NCI-H69 (cell line): Measurements from ENCODE around the gene POU4F1.
"Not testable (repeated sequence)": the region's sequence is repeated elsewhere in the genome, so short reads cannot be mapped to it uniquely, and the experiment has no call there.

Experiments used
- DNase-seq: peaks from one replicate; lab custom pipeline; 2025; lab: John Stamatoyannopoulos, UW

POU4F1 gene

GRCh38 chr13:78603240-78603957 lies at the start of gene POU4F1:
TSS of gene POU4F1 (minus strand) at chr13:78603552. CDS start at chr13:78603326, 226 bp downstream.
- peak; percentile 91 for DNase-seq

GRCh38 chr13:78652651-78653050 lies 49.3 kb upstream of the POU4F1 start:
- no peak for DNase-seq

GRCh38 chr13:78650717-78651083 lies 47.3 kb upstream of the POU4F1 start:
- no peak for DNase-seq

- no peak for DNase-seq
These were observed 46.8 kb upstream of the POU4F1 start for GRCh38 chr13:78649997-78650716.

- DNase-seq = not testable (repeated sequence)
These were observed 43.8 kb upstream of the POU4F1 start for GRCh38 chr13:78647109-78647678.

- no peak for DNase-seq
These were observed 34.9 kb upstream of the POU4F1 start for GRCh38 chr13:78638216-78638615.

GRCh38 chr13:78636495-78636894 lies 33.1 kb upstream of the POU4F1 start:
- no peak for DNase-seq

GRCh38 chr13:78632996-78633395 lies 29.6 kb upstream of the POU4F1 start:
- DNase-seq = no peak

GRCh38 chr13:78631077-78631476 lies 27.7 kb upstream of the POU4F1 start:
- no peak for DNase-seq

- no peak for DNase-seq
These were observed 27.2 kb upstream of the POU4F1 start for GRCh38 chr13:78630511-78630910.

- peak; percentile 10 for DNase-seq
These were observed 22.0 kb upstream of the POU4F1 start for GRCh38 chr13:78625384-78625783.

- DNase-seq = no peak
These were observed 19.8 kb upstream of the POU4F1 start for GRCh38 chr13:78623132-78623531.

- DNase-seq = peak; percentile 13
These were observed 17.7 kb upstream of the POU4F1 start for GRCh38 chr13:78620936-78621470.

GRCh38 chr13:78618411-78618810 lies 15.1 kb upstream of the POU4F1 start:
- no peak for DNase-seq

- no peak for DNase-seq
These were observed 7.7 kb upstream of the POU4F1 start for GRCh38 chr13:78611040-78611439.

GRCh38 chr13:78610381-78610883 lies 7.1 kb upstream of the POU4F1 start:
- peak; percentile 31 for DNase-seq

- DNase-seq = peak; percentile 48
These were observed 6.3 kb upstream of the POU4F1 start for GRCh38 chr13:78609464-78610205.

GRCh38 chr13:78608688-78609463 lies 5.5 kb upstream of the POU4F1 start:
- DNase-seq = peak; percentile 23

- no peak for DNase-seq
These were observed 4.9 kb upstream of the POU4F1 start for GRCh38 chr13:78608252-78608687.

GRCh38 chr13:78607409-78608251 lies 4.3 kb upstream of the POU4F1 start:
- DNase-seq = no peak
